ENCODE measurements around the gene FAM221A. TPM values are rescaled to one million over a fixed set of nuclear protein-coding genes. Genes with fewer than 3 reads are reported as not detected.

The FAM221A gene
- total and polyA plus RNA-seq, 9 of the 15 experiments (the other 6 are each of a cell fraction or from before 2014, with no cell fraction given), result not detected

GRCh38 chr7:23662984-23663313 is 17.1 kb upstream of the FAM221A start:
- in situ Hi-C loops (cut with MboI), result no loop called here

More at GRCh38 chr7:23662984-23663313, 17.1 kb upstream of the FAM221A start:
- ATAC-seq, result no peak
- Histone ChIP-seq H3K36me3 (ENCODE audit: control insufficient read depth, insufficient read depth, low read length) (no peaks in the 10 kb centered on the region), H3K9me3 (replicated peaks; ENCODE audit: control insufficient read depth, insufficient read depth, low read depth, low read length) (no peaks in the 10 kb centered on the region; the same call in 1 of the 2 replicates), H2AFZ (ENCODE audit: low read depth, low read length) (no peak overlapping the region), H3K9ac (ENCODE audit: insufficient read depth in 1 of 2, low read depth in 2 of 2, low read length in 2 of 2) (no peak overlapping the region), H3K4me3 (no peak overlapping the region), H3K79me2 (ENCODE audit: control insufficient read depth, insufficient read depth, low read length) (no peaks in the 10 kb centered on the region), H4K20me1 (replicated peaks; ENCODE audit: control insufficient read depth, insufficient read depth, low read length) (no peaks in the 10 kb centered on the region), H3K9me1 (ENCODE audit: control insufficient read depth, insufficient read depth, low read length) (no peaks in the 10 kb centered on the region), H3K4me2 (ENCODE audit: insufficient read depth, low read length) (no peak overlapping the region), H3K27ac (ENCODE audit: extremely low read depth, low read depth, low read length) (no peak overlapping the region), H3K27me3 (ENCODE audit: control insufficient read depth in 2 of 2, insufficient read depth in 2 of 2, low read length in 2 of 2) (no peaks in the 10 kb centered on the region; a peak in 2 of 5 replicates), H3K4me1 (replicated peaks in 1 of 2; ENCODE audit: control insufficient read depth in 2 of 2, insufficient read depth in 2 of 2, low read length in 2 of 2) (no peaks in the 10 kb centered on the region)
- DNase-seq (ENCODE audit: extremely low read depth in 1 of 4, low spot score in 3 of 4), result no peak
- intact Hi-C loops (cut with micrococcal nuclease), result no loop called here
- no peak for FAIRE-seq
- TF ChIP-seq POLR3A (IDR thresholded peaks at IDR 0.05; ENCODE audit: borderline replicate concordance, extremely low read depth, insufficient read depth, insufficient read length) (no peak), PHB2 (IDR thresholded peaks at IDR 0.05; ENCODE audit: low read depth) (no peak), TFAM (CRISPR knock-in tag; conservative IDR thresholded peaks at IDR 0.05) (no peak), HMBOX1 (IDR thresholded peaks at IDR 0.05) (no peak), BCOR (IDR thresholded peaks at IDR 0.05) (no peak), ZNF778 (CRISPR knock-in tag; IDR thresholded peaks at IDR 0.05) (no peak), LARP7 (IDR thresholded peaks at IDR 0.05) (no peak), ZNF512 (tag; IDR thresholded peaks at IDR 0.05) (no peak), PML (IDR thresholded peaks at IDR 0.05; ENCODE audit: low read length) (no peak), RNF219 (CRISPR knock-in tag; IDR thresholded peaks at IDR 0.05) (no peak), FIP1L1 (IDR thresholded peaks at IDR 0.05; ENCODE audit: low read depth, low read length, poor library complexity, severe bottlenecking) (no peak), ZNF449 (CRISPR knock-in tag; IDR thresholded peaks at IDR 0.05) (no peak), PHF21A (IDR thresholded peaks at IDR 0.05; ENCODE audit: borderline replicate concordance, low read depth) (no peak)
- ChIA-PET POLR2A (interaction anchor here (0.9 to 1.2 kb wide), 2 partner anchors 13 to 1709 kb away, joined by 3 read pairs; no protein-coding TSS in a partner anchor), CTCF (ENCODE audit: low intra/inter-chr PET ratio) (no interaction called here)
- BruUV-seq (replicated peaks), result no TSS peak
- 4% methylated on average over 2 of the region's 2 CpGs for WGBS (ENCODE audit: insufficient coverage, low coverage, missing lambda C conversion rate)

Measured in K562 (cell line).